Trophoblast cell (in vitro differentiated cells and primary cell): ENCODE data around the gene TEAD1.

Source experiments
- DNase-seq, 2 donors: peaks; one replicate each; pipeline ENCODE4 v3.0.0-alpha.2; 2016
- H2AFZ ChIP-seq: 2 replicates; pipeline ENCODE4 v1.6.1; 2013; ENCODE audit warnings: low read length, moderate library complexity, mild to moderate bottlenecking; ENCODE audit not compliant: insufficient read depth, poor library complexity
- H2AK5ac ChIP-seq: 2 replicates; pipeline ENCODE4 v1.6.1; 2013; ENCODE audit warnings: mild to moderate bottlenecking, low read length
- H2BK120ac ChIP-seq: 2 replicates; pipeline ENCODE4 v1.6.1; 2013; ENCODE audit warnings: low read length, mild to moderate bottlenecking, moderate library complexity; ENCODE audit not compliant: insufficient read depth, poor library complexity
- H2BK12ac ChIP-seq: 2 replicates; pipeline ENCODE4 v1.6.1; 2013; ENCODE audit warnings: mild to moderate bottlenecking, low read length, moderate library complexity
- H2BK5ac ChIP-seq: 2 replicates; pipeline ENCODE4 v1.6.1; 2013; ENCODE audit warnings: low read length, low read depth, moderate library complexity, mild to moderate bottlenecking; ENCODE audit not compliant: poor library complexity
- H3K14ac ChIP-seq: 2 replicates; pipeline ENCODE4 v1.6.1; 2013; ENCODE audit warnings: mild to moderate bottlenecking, low read length
- H3K18ac ChIP-seq: 2 replicates; pipeline ENCODE4 v1.6.1; 2013; ENCODE audit warnings: mild to moderate bottlenecking, low read length
- H3K23ac ChIP-seq: 2 replicates; pipeline ENCODE4 v1.6.1; 2013; ENCODE audit warnings: low read length
- H3K27ac ChIP-seq: 2 replicates; pipeline ENCODE4 v1.5.1; 2013; ENCODE audit warnings: low read depth, mild to moderate bottlenecking, inconsistent platforms, low read length, moderate library complexity
- H3K27me3 ChIP-seq: 2 replicates; pipeline ENCODE4 v1.6.1; 2013; ENCODE audit warnings: inconsistent platforms, mild to moderate bottlenecking, low read length, moderate library complexity; ENCODE audit not compliant: insufficient read depth
- H3K36me3 ChIP-seq, 2 experiments: 1 replicate in 1 of 2; 2 replicates in 1 of 2; pipeline ENCODE4 v1.6.1; 2013; ENCODE audit warnings: low read length in 2 of 2, mild to moderate bottlenecking in 2 of 2, moderate library complexity in 1 of 2; ENCODE audit not compliant: insufficient read depth in 2 of 2, control insufficient read depth in 1 of 2
- H3K4ac ChIP-seq: 2 replicates; pipeline ENCODE4 v1.6.1; 2013; ENCODE audit warnings: low read depth, mild to moderate bottlenecking, low read length, moderate library complexity
- H3K4me1 ChIP-seq, 2 experiments: 1 replicate in 1 of 2; 2 replicates in 1 of 2; pipeline ENCODE4 v1.6.1; 2013; ENCODE audit warnings: low read length in 2 of 2, mild to moderate bottlenecking in 2 of 2, moderate library complexity in 1 of 2; ENCODE audit not compliant: insufficient read depth in 2 of 2, control insufficient read depth in 1 of 2
- H3K4me2 ChIP-seq: 2 replicates; pipeline ENCODE4 v1.6.1; 2013; ENCODE audit warnings: inconsistent platforms, mild to moderate bottlenecking, low read length, moderate library complexity
- H3K4me3 ChIP-seq: 2 replicates; pipeline ENCODE4 v1.5.1; 2013; ENCODE audit warnings: mild to moderate bottlenecking, low read depth, low read length, inconsistent platforms
- H3K79me1 ChIP-seq: one replicate; pipeline ENCODE4 v1.6.1; 2013; ENCODE audit warnings: low read length
- H3K79me2 ChIP-seq: 2 replicates; pipeline ENCODE4 v1.6.1; 2013; ENCODE audit warnings: low read length, mild to moderate bottlenecking; ENCODE audit not compliant: control insufficient read depth, insufficient read depth, poor library complexity
- H3K9ac ChIP-seq: 2 replicates; pipeline ENCODE4 v1.6.1; 2013; ENCODE audit warnings: mild to moderate bottlenecking, low read length
- H3K9me3 ChIP-seq: 2 replicates; pipeline ENCODE4 v1.6.1; 2013; ENCODE audit warnings: low read depth, mild to moderate bottlenecking, control low read depth, inconsistent platforms, low read length; ENCODE audit not compliant: insufficient read depth
- H4K12ac ChIP-seq: 2 replicates; pipeline ENCODE4 v1.6.1; 2013; ENCODE audit warnings: low read depth, mild to moderate bottlenecking, low read length, moderate library complexity
- H4K8ac ChIP-seq: 2 replicates; pipeline ENCODE4 v1.6.1; 2013; ENCODE audit warnings: low read depth, mild to moderate bottlenecking, low read length, moderate library complexity
- H4K91ac ChIP-seq: one replicate; pipeline ENCODE4 v1.6.1; 2013; ENCODE audit warnings: low read depth, mild to moderate bottlenecking, low read length, moderate library complexity
- WGBS: extraction: QIAGEN DNeasy Blood & Tissue Kit; methylation state at CpG from one replicate; pipeline ENCODE4 v1.1.7; 2013; ENCODE audit warnings: missing lambda C conversion rate; ENCODE audit not compliant: insufficient read length, insufficient coverage; ENCODE audit errors: extremely low coverage; 5-methylcytosine and 5-hydroxymethylcytosine counted together

The TEAD1 gene

DNA sequence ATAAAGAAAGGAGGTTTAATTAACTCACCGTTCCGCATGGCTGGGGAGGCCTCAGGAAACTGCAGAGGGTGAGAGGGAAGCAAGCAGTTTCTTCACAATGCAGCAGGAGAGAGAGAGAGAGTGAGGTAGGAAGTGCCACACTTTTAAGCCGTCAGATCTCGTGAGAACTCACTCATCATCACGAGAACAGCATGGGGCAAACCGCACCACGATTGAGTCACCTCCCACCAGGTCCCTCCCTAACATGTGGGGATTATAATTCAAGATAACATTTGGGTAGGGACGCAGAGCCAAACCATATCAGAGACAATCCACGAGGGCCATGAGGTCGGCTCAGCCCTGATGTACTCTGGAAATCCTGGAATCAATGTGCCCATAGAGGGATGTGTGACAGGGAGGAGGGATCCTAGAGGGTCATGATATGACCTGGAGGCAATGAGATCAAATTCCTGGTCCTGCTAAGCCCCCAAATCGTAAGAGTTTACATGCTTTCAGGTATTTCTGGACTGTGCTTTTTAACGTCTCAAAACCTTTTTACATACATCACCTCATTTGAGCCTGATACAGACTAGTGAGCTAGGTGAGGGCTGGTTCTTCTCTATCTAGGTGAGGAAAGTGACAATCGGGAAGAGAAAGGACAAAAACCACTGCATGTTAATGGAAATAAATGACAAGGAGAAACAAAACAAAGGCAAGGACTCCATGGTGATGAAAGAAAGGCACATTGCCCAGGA is 315.4 kb downstream of the TEAD1 start:
- no peak overlapping the region for H2AFZ ChIP-seq
- H2BK5ac ChIP-seq: no peak overlapping the region
- no peak overlapping the region for H3K14ac ChIP-seq
- DNase-seq: peak in 1 of 2 donors; percentile 48
- no peak overlapping the region for H4K8ac ChIP-seq
- no CpG with 5 or more reads among the region's 13 CpGs for WGBS
- H3K4me2 ChIP-seq: no peak overlapping the region
- H3K23ac ChIP-seq: no peak overlapping the region
- H3K4ac ChIP-seq: no peak overlapping the region
- H3K4me3 ChIP-seq: no peak overlapping the region
- no peaks in the 10 kb centered on the region for H3K79me2 ChIP-seq
- no peaks in the 10 kb centered on the region for H3K27me3 ChIP-seq
- H3K4me1 ChIP-seq: no peaks in the 10 kb centered on the region
- no peaks in the 10 kb centered on the region for H3K79me1 ChIP-seq
- no peak overlapping the region for H3K18ac ChIP-seq
- H3K36me3 ChIP-seq: no peaks in the 10 kb centered on the region
- H2AK5ac ChIP-seq: no peak overlapping the region
- H3K9ac ChIP-seq: no peak overlapping the region
- no peak overlapping the region for H2BK12ac ChIP-seq
- no peak overlapping the region for H4K91ac ChIP-seq
- no peak overlapping the region for H3K27ac ChIP-seq
- H3K9me3 ChIP-seq: no peaks in the 10 kb centered on the region
- no peak overlapping the region for H4K12ac ChIP-seq
- H2BK120ac ChIP-seq: no peak overlapping the region

DNA sequence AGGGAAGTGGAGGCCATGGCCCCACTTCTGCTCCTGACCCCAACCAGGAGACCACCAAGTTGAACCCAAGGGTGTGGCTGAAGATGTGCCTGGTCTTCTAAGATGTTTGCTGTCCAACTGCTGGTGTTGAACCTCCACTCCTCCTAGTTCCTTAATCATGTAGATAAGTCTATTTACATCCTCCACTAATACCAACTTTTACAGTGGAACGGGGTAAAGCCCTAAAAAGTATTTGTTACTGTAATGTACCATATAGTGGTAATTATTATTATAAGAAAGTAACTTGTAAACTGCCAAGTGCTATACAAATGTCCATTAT is 315.9 kb downstream of the TEAD1 start:
- Histone ChIP-seq H4K8ac (no peak overlapping the region), H3K9ac (no peak overlapping the region), H3K36me3 (no peaks in the 10 kb centered on the region), H3K18ac (no peak overlapping the region), H3K9me3 (no peaks in the 10 kb centered on the region), H3K27ac (no peak overlapping the region), H2AK5ac (no peak overlapping the region), H3K79me1 (no peaks in the 10 kb centered on the region), H3K79me2 (no peaks in the 10 kb centered on the region), H3K14ac (no peak overlapping the region), H2BK120ac (no peak overlapping the region), H4K91ac (no peak overlapping the region), H2BK5ac (no peak overlapping the region), H2AFZ (no peak overlapping the region), H3K23ac (no peak overlapping the region), H3K27me3 (no peaks in the 10 kb centered on the region), H3K4ac (no peak overlapping the region), H2BK12ac (no peak overlapping the region), H4K12ac (no peak overlapping the region), H3K4me3 (no peak overlapping the region), H3K4me1 (no peaks in the 10 kb centered on the region), H3K4me2 (no peak overlapping the region)
- DNase-seq: no peak
- no CpG with 5 or more reads among the region's 1 CpG for WGBS

DNA sequence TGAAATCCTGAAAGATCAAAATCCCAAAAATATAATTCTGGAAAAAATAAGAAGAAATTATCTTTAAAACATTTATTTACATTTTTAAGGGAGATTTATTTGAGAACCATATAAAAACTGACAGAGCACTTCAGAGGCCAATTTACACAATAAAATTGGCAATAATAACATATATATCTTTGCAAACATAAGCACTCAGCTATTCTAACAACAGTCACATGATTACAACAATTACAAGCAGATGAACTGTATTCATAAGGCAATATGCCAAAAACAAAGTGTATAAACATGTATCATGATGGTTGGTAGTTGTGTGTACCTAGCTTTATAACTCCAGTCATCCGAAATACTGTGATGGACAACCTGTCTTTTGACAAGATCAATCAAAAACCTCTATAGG is 317.2 kb downstream of the TEAD1 start:
- H3K9me3 ChIP-seq: no peaks in the 10 kb centered on the region
- H3K18ac ChIP-seq: no peak overlapping the region
- H3K14ac ChIP-seq: no peak overlapping the region
- no peak overlapping the region for H2AFZ ChIP-seq
- no peak overlapping the region for H3K23ac ChIP-seq
- H4K91ac ChIP-seq: no peak overlapping the region
- no peak overlapping the region for H2BK5ac ChIP-seq
- no peak overlapping the region for H2AK5ac ChIP-seq
- H4K12ac ChIP-seq: no peak overlapping the region
- H3K79me1 ChIP-seq: no peaks in the 10 kb centered on the region
- no peak overlapping the region for H3K4me3 ChIP-seq
- WGBS: no CpG with 5 or more reads among the region's 1 CpG
- no peaks in the 10 kb centered on the region for H3K4me1 ChIP-seq
- no peak for DNase-seq
- no peaks in the 10 kb centered on the region for H3K36me3 ChIP-seq
- H3K27ac ChIP-seq: no peak overlapping the region
- no peaks in the 10 kb centered on the region for H3K79me2 ChIP-seq
- H4K8ac ChIP-seq: no peak overlapping the region
- no peaks in the 10 kb centered on the region for H3K27me3 ChIP-seq
- no peak overlapping the region for H2BK120ac ChIP-seq
- H3K4me2 ChIP-seq: no peak overlapping the region
- no peak overlapping the region for H3K4ac ChIP-seq
- no peak overlapping the region for H3K9ac ChIP-seq
- no peak overlapping the region for H2BK12ac ChIP-seq

DNA sequence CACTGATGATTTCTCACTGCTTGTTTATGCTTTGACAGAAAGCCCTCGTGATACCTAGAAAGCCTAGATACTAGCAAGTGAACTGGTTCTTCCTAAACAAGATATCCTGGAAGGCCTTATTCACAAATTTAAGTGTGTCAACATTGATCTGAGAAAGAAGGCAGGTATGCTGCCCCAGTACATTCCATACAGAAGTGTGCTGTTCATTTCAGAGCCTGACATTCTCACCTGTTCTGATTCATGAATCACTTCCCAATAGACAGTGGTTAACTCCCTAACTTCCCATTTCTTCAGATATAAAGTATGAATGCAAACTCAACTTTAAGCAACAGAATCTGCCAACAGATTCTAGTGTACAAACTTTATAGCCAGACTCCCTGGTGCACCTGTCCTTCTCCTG is 319.4 kb downstream of the TEAD1 start:
- no peak overlapping the region for H3K4me3 ChIP-seq

More for the DNA sequence above, 319.4 kb downstream of the TEAD1 start:
- WGBS: no CpG with 5 or more reads among the region's 1 CpG
- Histone ChIP-seq H2BK120ac (no peak overlapping the region), H3K9me3 (no peaks in the 10 kb centered on the region), H3K9ac (no peak overlapping the region), H3K18ac (no peak overlapping the region), H3K4me2 (no peak overlapping the region), H3K4ac (no peak overlapping the region), H2AFZ (no peak overlapping the region), H2BK5ac (no peak overlapping the region), H4K8ac (no peak overlapping the region), H4K12ac (no peak overlapping the region), H2AK5ac (no peak overlapping the region), H3K79me1 (no peaks in the 10 kb centered on the region), H3K27ac (no peak overlapping the region), H3K23ac (no peak overlapping the region), H3K79me2 (no peaks in the 10 kb centered on the region), H3K27me3 (no peaks in the 10 kb centered on the region), H3K36me3 (no peaks in the 10 kb centered on the region), H3K4me1 (no peaks in the 10 kb centered on the region), H2BK12ac (no peak overlapping the region), H4K91ac (no peak overlapping the region), H3K14ac (no peak overlapping the region)
- DNase-seq: peak; percentile 74 to 90
